Osteoblast (primary cell): ENCODE data around the gene MACF1. TPM values are rescaled to one million over a fixed set of nuclear protein-coding genes. Genes with fewer than 3 reads are reported as not detected.

Experiments used
- DNase-seq: peaks from one replicate; pipeline ENCODE4 v3.0.0; 2011; ENCODE audit warnings: low spot score, mixed read lengths; ENCODE audit not compliant: insufficient read length; ENCODE audit errors: missing footprints
- H2AFZ ChIP-seq: 2 replicates; pipeline ENCODE4 v1.6.0; 2011; ENCODE audit warnings: mild to moderate bottlenecking, low read length
- H3K27ac ChIP-seq: 2 replicates; pipeline ENCODE4 v1.5.1; 2011; ENCODE audit warnings: mild to moderate bottlenecking, low read depth, low read length, moderate library complexity
- H3K27me3 ChIP-seq: 2 replicates; pipeline ENCODE4 v1.6.0; 2012; ENCODE audit warnings: mild to moderate bottlenecking, control low read depth, inconsistent platforms, low read length, moderate library complexity; ENCODE audit not compliant: insufficient read depth
- H3K36me3 ChIP-seq: 2 replicates; pipeline ENCODE4 v1.5.1; 2011; ENCODE audit warnings: mild to moderate bottlenecking, low read length, control low read depth, moderate library complexity; ENCODE audit not compliant: insufficient read depth
- H3K4me1 ChIP-seq: 2 replicates; pipeline ENCODE4 v1.5.1; 2011; ENCODE audit warnings: mild to moderate bottlenecking, low read length, control low read depth, moderate library complexity; ENCODE audit not compliant: insufficient read depth
- H3K4me2 ChIP-seq: 2 replicates; pipeline ENCODE4 v1.6.0; 2011; ENCODE audit warnings: mild to moderate bottlenecking, low read length; ENCODE audit not compliant: insufficient read depth
- H3K4me3 ChIP-seq: fragments of 200-600 bp; sonication (generic); 3 replicates; pipeline ENCODE4 v1.5.1; 2012; ENCODE audit warnings: mild to moderate bottlenecking, low read length, inconsistent platforms; ENCODE audit not compliant: insufficient read depth
- H3K79me2 ChIP-seq: 2 replicates; pipeline ENCODE4 v1.6.0; 2012; ENCODE audit warnings: mild to moderate bottlenecking, low read length, control low read depth, inconsistent platforms; ENCODE audit not compliant: insufficient read depth
- H3K9me3 ChIP-seq: 2 replicates; pipeline ENCODE4 v1.5.1; 2011; ENCODE audit warnings: low read depth, low read length, control low read depth
- H4K20me1 ChIP-seq: 2 replicates; pipeline ENCODE4 v1.6.0; 2012; ENCODE audit warnings: mild to moderate bottlenecking, low read length, control low read depth; ENCODE audit not compliant: insufficient read depth
- total RNA-seq: library from RNA; depleted of rRNA; stranded (reverse); fragments of >200 nt; gene quantifications from 2 replicates; pipeline ENCODE4 v1.2.3, GENCODE V29; 2012
- TF ChIP-seq, protein P1 (sequence below): IDR thresholded peaks from 2 replicates; pipeline ENCODE4 v1.5.1; 2011; ENCODE audit warnings: mild to moderate bottlenecking, low read depth, low read length, moderate library complexity; ENCODE audit errors: extremely low read depth

MACF1 gene
- total RNA-seq, 1 donor: 424 TPM

- H3K79me2 ChIP-seq: peaks cover 40% of the 10 kb centered on the region
- H2AFZ ChIP-seq: no peak overlapping the region
- no peak overlapping the region for H3K27ac ChIP-seq
- H3K4me1 ChIP-seq: peaks cover 23% of the 10 kb centered on the region
- no peak overlapping the region for H3K4me2 ChIP-seq
- no peak for DNase-seq
- TF ChIP-seq, protein P1, sequence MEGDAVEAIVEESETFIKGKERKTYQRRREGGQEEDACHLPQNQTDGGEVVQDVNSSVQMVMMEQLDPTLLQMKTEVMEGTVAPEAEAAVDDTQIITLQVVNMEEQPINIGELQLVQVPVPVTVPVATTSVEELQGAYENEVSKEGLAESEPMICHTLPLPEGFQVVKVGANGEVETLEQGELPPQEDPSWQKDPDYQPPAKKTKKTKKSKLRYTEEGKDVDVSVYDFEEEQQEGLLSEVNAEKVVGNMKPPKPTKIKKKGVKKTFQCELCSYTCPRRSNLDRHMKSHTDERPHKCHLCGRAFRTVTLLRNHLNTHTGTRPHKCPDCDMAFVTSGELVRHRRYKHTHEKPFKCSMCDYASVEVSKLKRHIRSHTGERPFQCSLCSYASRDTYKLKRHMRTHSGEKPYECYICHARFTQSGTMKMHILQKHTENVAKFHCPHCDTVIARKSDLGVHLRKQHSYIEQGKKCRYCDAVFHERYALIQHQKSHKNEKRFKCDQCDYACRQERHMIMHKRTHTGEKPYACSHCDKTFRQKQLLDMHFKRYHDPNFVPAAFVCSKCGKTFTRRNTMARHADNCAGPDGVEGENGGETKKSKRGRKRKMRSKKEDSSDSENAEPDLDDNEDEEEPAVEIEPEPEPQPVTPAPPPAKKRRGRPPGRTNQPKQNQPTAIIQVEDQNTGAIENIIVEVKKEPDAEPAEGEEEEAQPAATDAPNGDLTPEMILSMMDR: no peak
- no peak overlapping the region for H3K4me3 ChIP-seq
- peaks cover 32% of the 10 kb centered on the region for H3K36me3 ChIP-seq
- peaks cover 7% of the 10 kb centered on the region for H4K20me1 ChIP-seq
- H3K27me3 ChIP-seq: no peaks in the 10 kb centered on the region
- no peaks in the 10 kb centered on the region for H3K9me3 ChIP-seq
Measured at GRCh38 chr1:39258925-39259244, 54.4 kb downstream of the MACF1 start.

DNA sequence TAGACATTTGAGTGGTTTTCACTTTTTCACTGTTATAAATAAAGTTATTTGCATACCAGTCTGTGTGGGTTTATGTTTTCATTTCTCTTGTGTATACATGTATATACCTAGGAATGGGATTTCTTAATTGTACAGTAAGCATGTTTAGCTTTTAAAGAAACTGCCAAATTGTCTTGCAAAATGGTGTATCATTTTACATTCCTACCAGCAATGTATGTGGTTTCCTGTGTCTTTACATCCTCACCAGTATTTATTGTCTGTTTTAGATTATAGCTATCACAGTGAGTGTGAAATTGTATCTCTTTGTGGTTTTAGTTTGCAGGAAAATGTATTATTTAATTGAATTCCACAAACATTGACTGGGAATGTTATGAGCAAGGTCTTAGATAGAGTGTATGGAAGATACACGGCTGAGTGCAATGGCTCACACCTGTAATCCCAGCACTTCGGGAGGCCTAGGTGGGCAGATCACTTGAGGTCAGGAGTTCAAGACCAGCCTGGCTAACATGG, 57.3 kb downstream of the MACF1 start:
- no peaks in the 10 kb centered on the region for H3K27me3 ChIP-seq
- TF ChIP-seq, protein P1: no peak
- no peak overlapping the region for H2AFZ ChIP-seq
- DNase-seq: no peak
- H4K20me1 ChIP-seq: peaks cover 17% of the 10 kb centered on the region
- no peaks in the 10 kb centered on the region for H3K9me3 ChIP-seq
- H3K4me1 ChIP-seq: peaks cover 8% of the 10 kb centered on the region
- H3K79me2 ChIP-seq: peaks cover 47% of the 10 kb centered on the region
- H3K27ac ChIP-seq: no peak overlapping the region
- H3K4me2 ChIP-seq: peak overlapping the region; percentile 5
- H3K4me3 ChIP-seq: no peak overlapping the region
- H3K36me3 ChIP-seq: peaks cover 16% of the 10 kb centered on the region

DNA sequence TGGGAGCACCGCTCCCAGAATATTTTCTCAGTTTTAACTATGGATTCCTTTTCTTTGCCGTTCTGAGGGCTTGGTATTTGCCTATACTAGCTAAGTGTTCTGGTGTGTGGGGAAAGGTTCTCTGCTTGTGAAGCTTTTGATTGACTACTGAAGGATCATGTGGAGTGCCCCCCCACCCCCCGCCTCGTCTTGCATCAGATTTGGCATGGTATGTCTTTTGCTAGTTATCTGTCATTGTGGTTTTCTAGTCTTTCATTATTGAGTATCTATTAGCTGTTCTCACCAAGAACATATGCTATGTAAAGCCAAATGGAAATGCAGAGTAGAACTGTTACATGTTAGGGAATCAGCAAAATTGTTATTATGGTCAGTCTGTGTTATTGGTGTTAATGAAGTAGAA, 58.3 kb downstream of the MACF1 start:
- H3K36me3 ChIP-seq: peaks cover 11% of the 10 kb centered on the region
- no peaks in the 10 kb centered on the region for H3K27me3 ChIP-seq
- H4K20me1 ChIP-seq: peaks cover 17% of the 10 kb centered on the region
- H3K4me3 ChIP-seq: no peak overlapping the region
- no peak overlapping the region for H3K27ac ChIP-seq
- H3K4me2 ChIP-seq: no peak overlapping the region
- H2AFZ ChIP-seq: no peak overlapping the region
- no peak for DNase-seq
- peaks cover 55% of the 10 kb centered on the region for H3K79me2 ChIP-seq
- H3K4me1 ChIP-seq: peaks cover 13% of the 10 kb centered on the region
- H3K9me3 ChIP-seq: no peaks in the 10 kb centered on the region
- TF ChIP-seq, protein P1: no peak

DNA sequence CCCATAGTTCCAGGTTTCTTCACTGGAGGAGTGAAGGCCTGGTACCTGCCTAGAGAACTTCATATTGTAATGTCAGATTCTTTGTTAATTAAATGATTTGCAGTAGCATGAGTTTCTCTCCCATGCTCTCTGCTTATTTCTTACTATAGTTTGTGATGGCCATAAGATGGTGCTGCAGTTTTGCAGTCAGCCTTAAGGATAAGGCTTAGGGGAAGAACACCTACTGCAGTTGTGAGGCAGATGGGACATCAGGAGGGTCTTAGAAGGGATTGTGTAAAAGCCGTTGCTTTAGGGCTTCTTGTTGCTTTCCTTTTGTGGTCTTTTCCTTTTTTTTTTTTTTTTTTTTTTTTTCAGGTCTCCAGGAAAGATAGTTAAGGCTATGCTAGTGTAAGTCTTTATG, 61.8 kb downstream of the MACF1 start:
- H3K4me1 ChIP-seq: peaks cover 37% of the 10 kb centered on the region
- no peak overlapping the region for H2AFZ ChIP-seq
- DNase-seq: no peak
- no peak overlapping the region for H3K27ac ChIP-seq
- H3K27me3 ChIP-seq: no peaks in the 10 kb centered on the region
- H3K4me3 ChIP-seq: no peak overlapping the region
- H3K36me3 ChIP-seq: peaks cover 4% of the 10 kb centered on the region
- H3K4me2 ChIP-seq: no peak overlapping the region
- TF ChIP-seq, protein P1: peak; percentile 24
- peaks cover 72% of the 10 kb centered on the region for H3K79me2 ChIP-seq
- peaks cover 30% of the 10 kb centered on the region for H4K20me1 ChIP-seq
- no peaks in the 10 kb centered on the region for H3K9me3 ChIP-seq
